Activated CD8-positive, alpha-beta memory T cell treated with anti-CD3 and anti-CD28 coated beads for 24 hours (primary cell): Measurements from ENCODE around the gene CMC1.
A peak's percentile ranks its signal among the peaks of the same experiment; 100 is the strongest.

Experiments
- DNase-seq: peaks from one replicate; pipeline ENCODE4 v3.0.0-alpha.2; 2020

The CMC1 gene

DNA sequence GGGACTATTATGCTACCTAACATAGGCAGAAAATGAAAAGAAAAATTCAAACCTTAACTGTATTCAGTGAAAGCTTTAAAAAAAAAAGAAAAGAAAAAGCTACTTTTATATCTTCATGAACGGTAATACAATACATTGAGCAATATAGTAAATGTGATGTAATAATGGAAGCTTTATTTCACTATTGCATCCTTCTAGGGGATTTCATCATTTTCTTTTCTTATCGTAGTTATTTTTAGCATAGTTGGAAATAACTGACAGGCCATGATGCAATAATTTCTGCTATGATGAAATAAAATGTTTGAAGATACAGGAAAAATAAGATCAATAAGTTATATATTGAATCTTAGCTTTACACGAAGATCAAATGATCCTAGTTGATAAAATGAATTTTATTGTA, 66.8 kb downstream of the CMC1 start:
- no peak for DNase-seq

DNA sequence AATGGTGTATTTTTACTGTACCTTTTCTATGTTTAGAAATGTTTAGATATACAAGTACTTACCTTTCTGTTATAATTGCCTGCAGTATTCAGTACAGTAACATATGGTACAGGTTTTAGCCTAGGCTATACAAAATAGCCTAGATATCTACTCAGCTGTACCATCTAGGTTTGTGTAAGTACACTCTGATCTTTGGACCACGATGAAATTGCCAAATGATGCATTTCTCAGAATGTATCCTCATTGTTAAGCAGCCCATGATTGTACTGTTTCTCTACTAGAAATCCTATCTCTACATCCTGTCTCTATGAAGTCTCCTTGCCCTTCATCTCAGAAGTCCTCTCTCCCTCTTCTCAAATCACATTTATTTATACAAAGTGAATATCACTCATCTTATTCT, 74.3 kb downstream of the CMC1 start:
- no peak for DNase-seq

DNA sequence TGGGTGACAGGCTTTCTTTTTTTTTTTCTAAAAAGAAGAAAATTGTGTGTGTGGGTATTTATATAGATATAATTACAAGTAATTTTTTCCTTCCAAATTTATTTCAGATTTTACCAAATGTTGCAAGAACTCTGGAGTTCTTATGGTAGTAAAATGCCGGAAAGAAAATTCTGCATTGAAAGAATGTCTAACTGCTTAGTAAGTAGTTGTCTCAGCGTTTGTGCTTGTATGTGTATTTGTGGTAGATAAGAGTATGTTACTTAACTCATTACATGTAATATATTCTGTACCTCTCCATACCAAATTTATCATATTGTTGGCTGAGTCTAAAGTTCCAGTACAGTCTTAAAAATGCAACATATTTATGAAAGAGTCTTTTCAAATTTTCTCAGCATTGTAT, 74.8 kb downstream of the CMC1 start:
- DNase-seq: no peak

DNA sequence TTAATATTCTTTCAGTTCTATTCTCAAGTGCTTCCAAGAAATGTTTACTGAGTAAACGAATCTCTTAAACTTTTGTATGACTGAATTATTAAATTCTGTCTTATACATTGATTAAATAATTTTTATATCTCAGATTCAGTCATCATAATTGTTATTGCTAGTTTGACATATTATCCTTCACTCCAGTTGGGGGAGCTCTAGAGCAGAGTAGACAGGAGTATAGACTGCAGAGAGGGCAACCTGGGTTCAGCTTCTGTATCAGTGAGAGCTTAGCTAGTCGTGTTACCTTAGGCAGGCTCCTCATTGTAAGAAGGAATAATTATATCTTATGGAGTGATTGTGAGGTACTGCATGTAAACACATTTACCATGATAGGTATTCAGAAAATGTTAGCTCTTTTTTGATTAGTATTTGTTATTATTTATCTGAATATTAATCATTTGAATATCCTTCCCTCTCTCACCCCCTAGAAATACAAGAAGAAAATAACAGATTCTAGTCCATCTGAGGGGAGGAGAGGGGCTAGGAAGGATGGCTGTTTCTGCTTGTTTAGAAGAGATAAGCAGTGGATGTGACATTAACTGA, 76.1 kb downstream of the CMC1 start:
- DNase-seq: no peak

DNA sequence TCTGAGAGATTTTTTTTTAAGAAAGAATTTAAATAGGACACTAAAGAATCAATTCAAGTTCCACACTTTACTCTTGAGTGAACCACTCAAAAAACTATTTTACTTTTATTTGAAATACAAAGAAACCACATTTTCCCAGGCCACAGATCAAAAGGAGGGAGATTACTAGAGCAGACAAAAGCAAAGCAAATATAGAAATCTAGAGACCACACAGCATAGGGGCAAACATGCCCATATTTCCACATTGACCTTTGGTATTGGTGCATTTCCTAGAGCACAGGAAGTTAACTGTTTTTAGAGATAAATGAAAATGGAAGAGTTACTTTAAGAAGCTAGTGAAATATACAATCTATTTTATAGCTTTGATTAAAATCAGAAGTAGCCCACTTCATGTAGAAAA, 79.6 kb downstream of the CMC1 start:
- DNase-seq: no peak

DNA sequence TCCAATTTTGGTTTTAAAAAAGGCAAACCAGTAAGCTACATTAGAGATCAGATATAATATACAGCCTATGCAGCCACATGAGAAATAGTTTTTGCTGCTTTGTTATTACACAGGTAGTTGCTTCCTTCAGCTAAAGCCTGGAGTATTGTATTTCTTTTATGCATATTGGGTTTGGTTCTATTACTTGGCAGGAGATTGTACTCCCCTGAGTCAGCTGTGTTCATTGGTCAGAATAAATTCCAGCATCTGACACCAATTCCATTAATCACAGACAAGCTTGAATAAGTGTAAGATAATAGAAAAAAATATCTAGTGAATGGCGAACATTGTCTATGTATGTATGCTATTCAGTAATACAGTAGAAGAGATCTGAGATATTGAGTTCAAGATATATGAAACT, 81.0 kb downstream of the CMC1 start:
- DNase-seq: no peak

DNA sequence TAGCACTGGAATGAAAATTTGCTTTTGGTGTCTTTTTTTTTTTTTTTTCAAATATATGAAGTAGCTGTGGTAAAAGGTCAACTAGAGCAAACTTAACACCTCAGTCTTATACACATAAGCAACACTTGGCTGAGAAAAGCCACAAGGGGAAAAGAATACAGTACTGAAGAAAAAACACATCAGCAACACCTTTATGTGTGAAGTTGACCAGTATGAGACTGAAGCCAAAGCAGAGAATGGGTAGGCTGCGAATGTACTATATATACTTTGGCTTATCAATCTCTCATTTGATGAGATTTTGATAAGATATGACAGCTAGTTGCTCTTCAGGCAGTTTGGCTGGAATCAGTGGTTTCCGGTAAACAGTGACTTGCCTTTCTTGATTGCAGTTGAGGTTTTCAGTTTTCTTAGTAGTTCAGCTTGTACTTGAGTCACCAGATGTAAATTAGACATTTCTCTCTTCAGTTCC, 85.1 kb downstream of the CMC1 start:
- no peak for DNase-seq

DNA sequence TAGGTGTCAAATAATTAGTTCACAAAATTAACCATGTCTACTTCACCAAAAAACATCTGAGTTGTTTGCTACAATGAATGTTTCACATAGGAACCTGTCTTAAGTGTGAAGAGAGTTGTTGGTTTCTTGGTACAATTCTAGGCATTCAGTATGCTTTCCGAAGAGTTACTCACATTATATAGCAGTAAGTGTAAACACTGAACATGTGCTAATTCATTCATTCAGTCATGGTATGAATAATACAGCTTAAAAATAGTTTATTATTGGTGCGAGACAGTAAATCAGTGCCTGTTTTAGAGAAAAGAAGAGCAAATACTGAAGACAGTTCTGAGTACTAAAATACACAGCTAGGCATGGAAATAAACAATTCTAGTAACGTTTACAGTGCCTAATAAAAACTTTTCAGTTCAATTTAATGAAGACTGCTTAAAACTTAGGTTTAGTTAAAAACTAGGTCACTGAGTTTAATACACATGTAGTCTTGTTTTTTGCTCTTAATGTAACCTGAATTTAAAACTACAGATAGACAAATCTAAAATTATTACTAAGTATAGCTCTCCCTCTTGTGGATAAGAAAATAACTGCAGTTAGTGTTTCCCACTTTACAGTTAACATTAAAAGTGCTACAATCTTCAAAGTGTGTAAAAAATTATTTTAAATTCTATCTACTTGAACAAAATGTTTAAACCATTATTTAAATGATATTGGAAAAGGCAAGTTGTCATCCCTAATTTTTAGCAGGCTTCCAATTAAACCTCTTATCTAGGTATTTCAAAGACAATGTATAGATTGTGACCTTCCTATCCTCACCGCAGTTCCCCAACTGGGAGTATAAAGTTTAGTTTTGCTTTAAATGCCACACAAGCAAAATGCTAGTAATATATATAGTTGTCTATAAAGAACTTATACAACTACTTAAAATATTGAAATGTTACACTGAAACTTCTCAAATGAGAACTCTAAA, 87.1 kb downstream of the CMC1 start:
- no peak for DNase-seq

DNA sequence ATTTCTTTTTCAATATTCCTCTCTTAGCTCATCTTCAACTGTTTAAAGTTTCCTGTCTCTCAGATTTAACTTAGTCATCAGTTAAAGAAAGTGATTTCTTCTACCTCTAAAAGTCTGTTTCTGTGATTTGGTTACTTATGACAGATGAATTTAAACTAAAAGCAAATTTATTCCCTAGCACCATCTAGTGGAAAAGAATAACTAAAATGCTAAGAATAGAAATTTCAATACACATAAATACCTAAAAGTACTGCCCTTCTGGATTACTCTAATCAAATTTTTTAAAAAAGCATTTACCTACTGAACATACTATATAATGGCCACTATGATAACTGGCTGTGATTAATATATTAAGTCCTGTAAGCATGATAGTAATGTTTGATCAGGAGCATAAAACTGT, 93.1 kb downstream of the CMC1 start:
- no peak for DNase-seq

DNA sequence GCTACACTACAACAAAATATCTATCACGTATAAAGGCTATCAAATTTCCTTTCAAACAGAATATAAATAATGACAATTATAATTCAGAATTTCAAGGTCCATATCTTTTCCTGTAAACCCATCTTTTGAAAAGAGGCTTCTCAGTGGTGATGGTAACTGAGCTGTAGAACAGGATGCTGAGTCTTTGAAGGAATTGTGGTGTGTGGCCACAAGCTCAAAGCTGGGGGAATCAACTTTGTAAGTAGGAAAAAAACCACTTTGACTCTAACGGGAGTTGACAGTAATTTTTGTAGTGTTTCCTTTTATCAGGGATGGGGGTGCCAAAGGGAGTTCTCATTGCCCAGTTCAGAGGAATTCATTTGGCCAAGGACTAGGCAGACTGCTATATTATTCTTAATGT, 93.8 kb downstream of the CMC1 start:
- no peak for DNase-seq

DNA sequence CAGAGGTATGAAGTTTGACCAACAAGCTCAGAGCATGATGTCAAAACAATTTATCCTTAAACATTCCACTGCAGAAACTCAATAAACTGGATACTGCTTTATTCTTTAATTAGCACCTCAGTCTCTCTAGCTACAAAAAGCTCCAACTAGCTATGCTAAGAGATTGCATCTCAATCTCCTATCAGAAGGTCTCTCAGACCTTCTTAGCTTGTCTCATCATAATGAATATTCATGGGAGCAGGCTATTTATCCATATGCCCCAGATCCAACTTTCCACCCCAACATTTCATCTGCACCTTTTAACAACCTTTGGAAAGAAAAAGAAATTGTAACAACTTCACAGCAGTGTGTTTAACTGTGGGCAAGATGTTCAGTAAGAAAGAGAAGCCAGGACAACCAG, 95.8 kb downstream of the CMC1 start:
- DNase-seq: no peak

DNA sequence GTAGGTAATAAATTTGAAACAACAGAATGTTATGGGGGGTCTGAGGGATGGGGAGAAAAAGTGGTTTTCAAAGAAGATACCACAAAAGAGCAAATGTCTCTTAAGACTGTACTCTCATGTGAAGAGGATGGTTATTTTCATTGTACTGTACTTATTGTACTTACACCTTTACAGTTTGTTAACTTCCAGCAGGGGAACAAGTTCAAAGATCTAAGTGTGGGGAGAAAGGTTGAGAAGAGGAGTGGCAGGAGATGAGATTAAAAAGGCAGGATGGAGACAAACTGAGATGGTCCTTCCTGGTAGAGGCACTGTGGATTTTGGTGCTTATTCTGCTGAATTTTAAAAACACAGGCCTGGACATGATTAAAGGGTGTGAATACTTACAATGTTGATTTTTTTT, 101.7 kb downstream of the CMC1 start:
- no peak for DNase-seq

DNA sequence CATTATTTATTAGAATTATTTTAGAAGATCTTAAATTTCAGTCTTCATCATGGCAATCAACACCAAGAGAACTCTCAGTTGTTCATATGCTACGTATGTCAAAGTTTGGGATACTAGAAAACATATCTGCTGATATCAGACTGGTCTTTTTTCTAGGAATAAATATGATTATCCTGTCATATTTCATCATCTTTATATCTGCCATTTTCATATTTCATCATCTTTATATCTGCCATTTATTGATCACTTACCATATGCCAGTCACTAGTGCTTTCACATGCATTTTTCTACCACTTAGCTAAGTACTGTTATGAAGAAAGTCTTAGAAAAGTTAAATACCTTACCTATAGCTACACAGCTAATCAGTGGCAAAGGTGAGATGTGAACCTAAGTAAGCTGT, 104.3 kb downstream of the CMC1 start:
- no peak for DNase-seq

DNA sequence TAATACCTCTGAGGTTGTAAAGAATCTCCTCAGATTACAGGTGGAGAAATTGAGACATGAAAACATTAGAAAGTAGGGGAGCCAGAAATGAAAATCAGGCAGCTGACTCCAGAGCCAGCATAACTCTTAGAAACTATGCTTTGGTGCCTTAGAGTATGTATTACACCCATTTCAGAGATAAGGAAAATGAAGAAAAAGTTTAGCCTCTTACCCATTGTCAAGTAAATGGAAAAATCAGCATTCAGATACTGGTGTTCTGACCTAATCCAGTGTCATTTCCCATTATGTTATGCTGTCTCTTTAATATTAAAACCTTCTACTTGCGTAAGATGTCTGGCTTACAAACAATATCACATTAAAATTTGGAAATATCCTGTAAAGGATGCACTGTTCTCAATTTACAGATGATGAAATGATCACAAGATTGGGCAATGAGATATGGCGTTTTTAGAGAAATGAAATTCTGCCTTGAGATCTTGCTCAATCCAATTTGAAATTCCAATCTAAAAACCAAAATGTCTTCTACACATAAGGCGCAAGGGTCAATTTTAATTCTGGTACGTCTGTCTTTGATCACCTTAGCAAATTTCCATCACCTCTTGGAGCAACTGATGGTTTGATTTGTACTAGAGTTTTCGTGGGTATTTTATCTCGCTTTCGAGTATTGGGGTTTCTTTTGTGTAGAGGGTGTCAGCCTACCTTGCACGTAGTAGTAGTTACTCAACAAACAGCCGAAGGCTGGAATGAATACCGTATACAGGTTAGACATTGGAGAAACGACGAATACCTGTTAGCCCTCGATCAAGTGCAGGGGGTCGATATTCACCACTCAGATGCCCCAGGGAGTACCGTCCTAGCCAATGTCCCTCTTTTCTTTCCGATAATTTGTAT, 106.2 kb downstream of the CMC1 start:
- DNase-seq: no peak

DNA sequence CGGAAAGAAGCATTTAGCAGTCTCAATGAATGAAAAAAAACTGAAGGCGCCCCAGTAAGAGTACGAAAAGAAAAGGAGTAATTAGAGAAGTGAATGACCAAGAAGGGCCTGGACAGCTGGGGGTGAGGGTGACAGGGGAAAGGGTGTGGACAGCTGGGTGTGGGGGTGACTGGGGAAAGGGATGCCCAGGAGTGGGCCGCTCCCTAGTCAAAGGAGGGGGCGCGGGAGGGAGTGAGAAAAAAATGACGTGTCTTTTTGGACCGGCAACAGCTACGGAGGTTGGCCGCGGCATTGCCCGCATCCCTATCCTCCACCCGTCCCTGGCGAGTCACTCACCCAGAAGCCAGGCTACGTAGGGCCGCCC, 106.8 kb downstream of the CMC1 start:
- no peak for DNase-seq

DNA sequence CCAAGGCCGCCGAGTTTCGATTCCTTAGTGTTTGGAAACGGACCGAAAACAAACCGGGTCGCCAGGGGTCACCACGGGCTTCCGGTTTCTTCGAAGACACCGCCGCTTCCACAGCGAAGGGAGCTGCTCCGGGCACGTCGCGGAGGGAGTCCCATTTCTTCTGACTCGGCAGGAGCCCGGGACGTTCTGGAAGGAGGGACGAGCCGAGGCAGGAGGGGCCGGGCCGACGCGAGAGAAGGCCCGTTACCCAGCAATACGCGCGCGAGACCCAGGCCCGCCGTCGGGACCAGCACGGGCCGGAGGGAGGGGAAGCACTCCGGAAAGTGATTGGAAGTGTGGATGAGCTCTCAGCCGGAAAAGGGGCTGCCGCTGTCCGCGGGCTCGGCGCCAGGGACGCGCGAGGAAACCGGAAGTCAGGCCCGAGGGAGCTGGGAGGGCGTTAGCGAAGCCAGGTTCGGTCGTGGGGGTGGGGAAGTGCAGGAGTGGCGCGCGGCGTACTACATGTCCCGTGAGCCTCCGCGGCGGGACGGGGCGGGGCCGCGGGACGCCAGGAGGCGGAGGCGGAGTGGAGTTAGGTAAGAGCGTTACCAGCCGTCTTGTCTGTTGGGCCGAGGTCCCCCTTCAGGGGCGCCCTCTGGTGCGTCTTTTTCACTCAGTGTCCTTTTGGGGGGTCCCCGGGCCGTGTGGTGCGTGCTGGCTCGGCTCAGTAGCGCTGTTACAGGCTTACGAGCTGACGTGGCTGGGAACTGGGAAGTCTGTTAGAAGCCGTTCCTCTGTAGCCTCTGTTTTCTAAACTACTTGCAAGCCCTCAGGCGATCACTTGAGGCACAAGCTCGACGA, 107.4 kb downstream of the CMC1 start, which contains the start of the genes AZI2 and ZCWPW2:
Gene AZI2 (minus strand): TSS at position 196 of the 840 bp plus-strand sequence. CDS start 8,207 bp downstream, outside the sequence.
Gene ZCWPW2 (plus strand): TSS at position 93 of the 840 bp plus-strand sequence. CDS start 64,348 bp downstream, outside the sequence.
- DNase-seq: peak; percentile 95

DNA sequence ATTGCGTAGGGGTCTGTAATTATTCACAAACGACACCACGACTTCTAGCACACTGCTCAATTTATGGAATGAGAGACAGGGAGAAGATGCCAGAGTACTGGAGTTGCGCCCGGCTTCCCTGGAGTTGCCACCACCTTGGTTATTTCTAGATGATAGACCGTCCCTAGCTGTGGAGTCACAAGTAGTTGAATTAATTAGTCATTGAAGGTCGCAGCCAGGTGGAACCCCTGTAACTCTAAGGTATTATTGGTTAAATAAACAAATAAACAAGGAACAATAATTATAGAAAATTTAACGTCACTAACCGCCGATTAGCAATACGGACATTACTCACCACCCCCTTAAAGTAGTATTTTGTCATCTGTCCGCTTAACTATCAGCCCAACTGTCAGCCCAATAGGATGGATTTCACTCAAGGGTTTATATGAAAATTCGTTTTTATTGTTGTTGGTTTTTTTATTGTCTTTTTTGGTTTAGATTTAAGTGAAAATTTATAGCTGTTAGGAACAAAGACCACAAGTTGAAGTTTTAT, 108.1 kb downstream of the CMC1 start:
- no peak for DNase-seq
